ENCODE measurements around the gene GNG13. TPM values are rescaled to one million over a fixed set of nuclear protein-coding genes. Genes with fewer than 3 reads are reported as not detected.

Gene GNG13
- total RNA-seq, 2 donors from 2014 or later: not detected

GRCh38 chr16:802914-803753, 2.6 kb upstream of the GNG13 start:
- H3K27ac Mint-ChIP-seq: no peak overlapping the region
- ATAC-seq (no peak), DNase-seq (ENCODE audit: low spot score in 2 of 2) (no peak)
- H3K36me3 Mint-ChIP-seq: peaks cover 0 to 6% of the 10 kb centered on the region in 2 donors
- H3K9me3 Mint-ChIP-seq: no peaks in the 10 kb centered on the region

GRCh38 chr16:802461-802860, 1.9 kb upstream of the GNG13 start:
- ATAC-seq: no peak
- no peak overlapping the region for H3K27ac Mint-ChIP-seq
- no peak for DNase-seq (ENCODE audit: low spot score in 2 of 2)
- H3K36me3 Mint-ChIP-seq: no peaks in the 10 kb centered on the region
- no peaks in the 10 kb centered on the region for H3K9me3 Mint-ChIP-seq

DNA sequence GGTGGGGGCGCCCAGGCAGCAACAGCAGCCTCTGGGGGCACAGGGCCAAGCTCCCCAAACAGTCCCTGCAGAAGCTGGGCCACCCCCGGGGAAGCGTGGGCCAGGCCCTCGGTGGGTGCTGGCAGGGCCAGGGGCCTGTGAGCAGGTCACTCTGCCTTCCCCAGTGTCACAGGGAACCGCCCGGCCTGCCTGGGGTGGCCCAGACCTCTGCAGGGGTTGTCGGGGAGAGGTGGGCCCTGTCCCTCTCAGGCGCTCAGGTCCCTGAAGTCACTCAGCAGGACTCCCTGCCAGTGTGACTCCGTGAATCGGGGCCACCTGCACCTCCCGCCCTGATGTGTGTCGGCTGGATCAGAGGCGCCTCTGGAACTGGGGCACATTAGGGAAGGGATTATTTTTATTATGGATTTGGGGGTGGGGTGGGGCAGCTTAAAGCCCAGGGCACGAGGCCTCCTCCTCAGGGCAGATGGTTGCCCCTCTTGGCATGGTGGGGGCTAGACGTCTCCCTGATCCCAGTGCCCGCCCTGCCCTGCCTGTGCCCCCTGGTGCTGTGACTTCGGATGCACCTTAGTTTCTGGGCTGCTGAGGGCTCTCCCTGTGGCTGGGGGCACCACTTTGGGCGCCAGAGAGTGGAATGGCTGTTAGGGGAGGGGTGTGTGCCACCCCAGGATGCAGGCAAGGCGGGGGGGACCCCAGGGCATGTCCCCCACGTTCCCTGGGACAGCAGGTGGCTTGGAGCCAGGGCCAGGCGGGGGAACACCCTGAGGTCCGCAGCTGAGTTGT, 1.2 kb upstream of the GNG13 start:
- H3K27ac Mint-ChIP-seq: no peak overlapping the region

GRCh38 chr16:800834-801511, 439 bp upstream of the GNG13 start:
- DNase-seq (ENCODE audit: low spot score in 2 of 2) (no peak), ATAC-seq (peak in 1 of 2 donors; percentile 10)
- Mint-ChIP-seq H3K36me3 (no peaks in the 10 kb centered on the region), H3K9me3 (no peaks in the 10 kb centered on the region), H3K27ac (no peak overlapping the region)

More for the DNA sequence above, 1.2 kb upstream of the GNG13 start:
- ATAC-seq (peak in 1 of 2 donors; percentile 2), DNase-seq (ENCODE audit: low spot score in 2 of 2) (no peak)
- H3K9me3 Mint-ChIP-seq: no peaks in the 10 kb centered on the region
- no peaks in the 10 kb centered on the region for H3K36me3 Mint-ChIP-seq

GRCh38 chr16:799111-799947, 1.2 kb downstream of the GNG13 start:
- H3K27ac Mint-ChIP-seq: no peak overlapping the region
- no peak for DNase-seq (ENCODE audit: low spot score in 2 of 2)
- no peaks in the 10 kb centered on the region for H3K36me3 Mint-ChIP-seq
- H3K9me3 Mint-ChIP-seq: no peaks in the 10 kb centered on the region
- no peak for ATAC-seq

DNA sequence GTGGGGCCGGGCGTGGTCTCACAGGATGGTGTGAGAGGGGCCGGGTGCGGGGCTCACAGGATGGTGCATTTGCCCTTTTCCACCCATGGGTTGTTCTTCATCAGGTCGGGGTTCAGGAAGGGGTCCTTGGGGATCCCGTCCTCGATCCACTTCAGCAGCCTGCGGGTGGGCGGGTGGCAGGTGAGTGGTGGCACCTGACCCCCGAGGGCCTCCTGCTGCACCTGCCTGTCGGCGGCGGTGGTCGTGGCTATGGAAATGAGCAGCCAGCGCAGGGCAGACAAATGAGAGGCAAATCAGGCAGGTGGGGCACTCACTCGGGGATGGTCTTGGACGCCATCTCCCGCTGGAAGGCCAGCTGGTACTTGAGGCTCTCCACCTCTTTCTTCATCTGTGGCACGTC, 1.9 kb downstream of the GNG13 start:
- no peak for ATAC-seq
- H3K27ac Mint-ChIP-seq: no peak overlapping the region
- no peak for DNase-seq (ENCODE audit: low spot score in 2 of 2)
- no peaks in the 10 kb centered on the region for H3K9me3 Mint-ChIP-seq
- H3K36me3 Mint-ChIP-seq: no peaks in the 10 kb centered on the region

DNA sequence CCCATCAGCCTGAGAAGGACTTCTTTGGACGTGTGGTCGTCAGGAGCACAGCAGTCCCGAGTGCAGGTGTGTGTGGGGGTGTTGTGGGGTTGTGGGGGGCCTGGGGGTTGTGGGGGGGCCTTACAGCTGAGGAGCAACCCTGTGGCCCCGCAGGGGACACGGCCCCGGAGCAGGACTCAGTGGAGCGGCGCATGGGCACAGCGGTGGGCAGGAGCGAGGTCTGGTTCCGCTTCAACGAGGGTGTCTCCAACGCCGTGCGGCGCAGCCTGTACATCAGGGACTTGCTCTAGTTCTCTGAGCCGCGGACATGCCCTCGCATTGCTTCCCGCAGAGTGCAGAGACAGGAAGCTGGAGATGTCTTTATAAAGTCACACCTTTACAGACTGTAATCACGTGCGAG, 2.8 kb downstream of the GNG13 start:
- no peaks in the 10 kb centered on the region for H3K36me3 Mint-ChIP-seq
- no peaks in the 10 kb centered on the region for H3K9me3 Mint-ChIP-seq
- no peak for ATAC-seq
- H3K27ac Mint-ChIP-seq: no peak overlapping the region
- no peak for DNase-seq (ENCODE audit: low spot score in 2 of 2)

GRCh38 chr16:797120-797420, 3.5 kb downstream of the GNG13 start:
- H3K9me3 Mint-ChIP-seq: no peaks in the 10 kb centered on the region
- DNase-seq (ENCODE audit: low spot score in 2 of 2): peak in 1 of 2 donors; percentile 48

GRCh38 chr16:796296-797119, 4.0 kb downstream of the GNG13 start:
- no peak for DNase-seq (ENCODE audit: low spot score in 2 of 2)
- H3K9me3 Mint-ChIP-seq: no peaks in the 10 kb centered on the region
- no peak overlapping the region for H3K27ac Mint-ChIP-seq
- ATAC-seq: no peak
- H3K36me3 Mint-ChIP-seq: peaks cover 3 to 5% of the 10 kb centered on the region in 2 donors

More at GRCh38 chr16:797120-797420, 3.5 kb downstream of the GNG13 start:
- Mint-ChIP-seq H3K27ac (no peak overlapping the region), H3K36me3 (no peaks in the 10 kb centered on the region)
- peak; percentile 30 to 74 for ATAC-seq

GRCh38 chr16:795580-796229, 4.8 kb downstream of the GNG13 start:
- Mint-ChIP-seq H3K36me3 (peaks cover 11 to 13% of the 10 kb centered on the region in 2 donors), H3K27ac (no peak overlapping the region), H3K9me3 (no peaks in the 10 kb centered on the region)
- ATAC-seq: no peak
- DNase-seq (ENCODE audit: low spot score in 2 of 2): no peak

DNA sequence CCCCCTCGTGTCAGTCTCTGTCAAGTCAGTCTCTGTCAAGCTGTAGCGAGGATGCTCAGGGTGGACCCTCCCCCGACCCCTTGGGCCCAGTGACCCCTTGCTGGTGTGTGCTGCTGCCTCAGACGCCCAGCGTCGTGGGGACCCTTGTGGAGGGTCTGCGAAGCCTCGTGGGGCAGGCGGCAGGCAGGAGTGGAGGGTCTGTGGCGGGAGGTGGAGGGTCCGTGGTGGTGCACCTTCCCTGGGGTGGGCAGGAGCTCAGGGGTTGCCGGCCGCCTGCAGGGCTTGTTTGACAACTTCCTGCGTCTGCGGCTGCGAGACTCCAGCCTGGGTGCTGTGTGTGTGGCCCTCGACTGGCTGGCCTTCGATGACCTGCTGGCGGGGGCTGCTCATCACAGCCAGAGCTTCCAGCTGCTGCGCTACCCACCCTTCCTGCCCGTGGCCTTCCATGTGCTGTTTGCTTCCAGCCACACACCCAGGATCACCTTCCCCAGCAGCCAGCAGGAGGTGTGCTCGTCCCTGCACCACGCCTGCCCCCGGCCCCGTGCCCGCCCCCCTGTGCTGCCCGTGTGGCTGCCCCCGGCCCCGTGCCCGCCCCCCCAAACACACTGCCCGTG, 5.6 kb downstream of the GNG13 start:
- Mint-ChIP-seq H3K36me3 (peaks cover 11 to 13% of the 10 kb centered on the region in 2 donors), H3K9me3 (no peaks in the 10 kb centered on the region), H3K27ac (no peak overlapping the region)
- no peak for DNase-seq (ENCODE audit: low spot score in 2 of 2)
- no peak for ATAC-seq

GRCh38 chr16:794091-794822, 6.3 kb downstream of the GNG13 start:
- ATAC-seq (no peak), DNase-seq (ENCODE audit: low spot score in 2 of 2) (no peak)
- Mint-ChIP-seq H3K27ac (no peak overlapping the region), H3K36me3 (peaks cover 11 to 13% of the 10 kb centered on the region in 2 donors), H3K9me3 (no peaks in the 10 kb centered on the region)

DNA sequence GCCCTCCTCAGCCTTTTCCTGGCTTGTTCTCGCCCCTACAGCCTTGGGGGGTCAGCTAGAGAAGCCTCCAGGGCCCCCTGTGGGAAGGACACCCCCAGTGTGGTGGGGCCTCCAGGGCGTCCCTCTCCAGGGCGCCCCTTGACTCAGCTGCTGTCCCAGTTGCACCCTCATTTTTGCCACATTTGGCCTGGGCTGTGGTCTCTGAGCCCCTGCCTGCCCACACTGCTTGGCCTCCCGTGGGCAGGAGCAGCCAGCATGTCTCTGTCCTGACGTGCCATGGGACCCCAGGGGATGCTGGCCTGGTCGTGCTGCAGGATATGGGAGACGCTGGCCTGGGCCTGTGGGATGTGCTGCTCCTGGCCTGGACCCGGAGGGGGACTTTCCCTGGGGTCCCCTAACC, 7.1 kb downstream of the GNG13 start:
- no peak for ATAC-seq
- H3K36me3 Mint-ChIP-seq: peaks cover 11 to 13% of the 10 kb centered on the region in 2 donors
- no peak for DNase-seq (ENCODE audit: low spot score in 2 of 2)
- H3K9me3 Mint-ChIP-seq: no peaks in the 10 kb centered on the region
- peak overlapping the region in 1 of 2 donors; percentile 44 for H3K27ac Mint-ChIP-seq

DNA sequence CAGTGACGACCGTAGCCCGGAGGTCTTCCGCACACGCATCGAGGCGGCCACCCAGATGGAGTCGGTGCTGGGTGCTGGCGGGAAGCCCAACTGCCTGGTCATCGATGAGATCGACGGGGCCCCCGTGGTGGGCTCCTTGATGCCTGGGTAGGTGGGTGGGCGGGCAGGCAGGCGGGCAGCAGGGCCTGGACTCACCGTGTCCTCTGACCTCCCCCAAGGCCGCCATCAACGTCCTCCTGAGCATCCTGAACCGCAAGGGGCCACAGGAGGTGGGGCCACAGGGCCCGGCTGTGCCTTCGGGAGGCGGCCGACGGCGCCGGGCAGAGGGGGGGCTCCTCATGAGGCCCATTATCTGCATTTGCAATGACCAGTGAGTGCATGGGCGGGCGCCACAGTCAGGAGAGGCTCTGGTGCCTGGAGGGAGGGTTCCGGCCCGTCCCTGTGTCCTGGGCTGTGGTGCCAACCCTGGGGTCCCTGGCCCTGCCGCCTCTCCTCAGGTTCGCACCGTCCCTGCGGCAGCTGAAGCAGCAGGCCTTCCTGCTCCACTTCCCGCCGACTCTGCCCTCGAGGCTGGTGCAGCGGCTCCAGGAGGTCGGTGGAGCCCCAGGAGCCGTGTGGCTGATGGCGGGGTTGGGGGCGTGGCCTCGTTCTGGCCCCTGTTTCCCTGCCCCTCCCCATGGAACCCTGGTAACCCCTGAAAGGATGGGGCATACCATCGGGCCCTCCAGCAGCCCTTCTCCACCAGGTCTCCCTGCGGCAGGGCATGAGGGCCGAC, 8.1 kb downstream of the GNG13 start:
- no peaks in the 10 kb centered on the region for H3K9me3 Mint-ChIP-seq
- DNase-seq (ENCODE audit: low spot score in 2 of 2): no peak
- peaks cover 11 to 13% of the 10 kb centered on the region in 2 donors for H3K36me3 Mint-ChIP-seq
- no peak overlapping the region for H3K27ac Mint-ChIP-seq
- ATAC-seq: no peak
